IPS DF 4.7 (cell line): ENCODE measurements around the gene CXXC5.

ENCODE experiments used
- DNase-seq: peaks from one replicate; pipeline ENCODE4 v3.0.0-alpha.2; 2013; ENCODE audit warnings: low spot score; ENCODE audit errors: extremely low read depth

CXXC5 gene

GRCh38 chr5:139664727-139665351 lies 16.7 kb downstream of the CXXC5 start:
- no peak for DNase-seq

- no peak for DNase-seq
These were observed 17.5 kb downstream of the CXXC5 start for GRCh38 chr5:139665626-139666025.

- no peak for DNase-seq
These were observed 18.4 kb downstream of the CXXC5 start for GRCh38 chr5:139666551-139666950.

GRCh38 chr5:139667001-139667729 lies 19.0 kb downstream of the CXXC5 start:
- DNase-seq = no peak

- DNase-seq = no peak
These were observed 19.5 kb downstream of the CXXC5 start for GRCh38 chr5:139667730-139668063.

- no peak for DNase-seq
These were observed 20.1 kb downstream of the CXXC5 start for GRCh38 chr5:139668064-139668880.

GRCh38 chr5:139668924-139669661 lies 20.9 kb downstream of the CXXC5 start:
- DNase-seq = no peak

- DNase-seq = no peak
These were observed 21.7 kb downstream of the CXXC5 start for GRCh38 chr5:139669662-139670368.

GRCh38 chr5:139670369-139671095 lies 22.4 kb downstream of the CXXC5 start:
- DNase-seq = no peak

GRCh38 chr5:139671096-139671841 lies 23.1 kb downstream of the CXXC5 start:
- DNase-seq = no peak

GRCh38 chr5:139675213-139675612 lies 27.1 kb downstream of the CXXC5 start:
- DNase-seq = no peak

GRCh38 chr5:139675825-139676224 lies 27.7 kb downstream of the CXXC5 start:
- DNase-seq = no peak

- no peak for DNase-seq
These were observed 28.3 kb downstream of the CXXC5 start for GRCh38 chr5:139676406-139676805.

GRCh38 chr5:139676951-139677735 lies 29.0 kb downstream of the CXXC5 start:
- no peak for DNase-seq

- DNase-seq = no peak
These were observed 29.8 kb downstream of the CXXC5 start for GRCh38 chr5:139677736-139678613.

- DNase-seq = no peak
These were observed 30.9 kb downstream of the CXXC5 start for GRCh38 chr5:139678751-139679750.
